NOMO-1 treated with DMSO at 0.1 percent for 48 hours (cell line): ENCODE data around the gene CD82.
"Not testable (repeated sequence)": the region's sequence is repeated elsewhere in the genome, so short reads cannot be mapped to it uniquely, and the experiment has no call there.

Experiments
- DNase-seq: peaks from one replicate; lab custom pipeline; 2025; ENCODE audit not compliant: unreplicated experiment; lab: John Stamatoyannopoulos, UW

The CD82 gene

DNA sequence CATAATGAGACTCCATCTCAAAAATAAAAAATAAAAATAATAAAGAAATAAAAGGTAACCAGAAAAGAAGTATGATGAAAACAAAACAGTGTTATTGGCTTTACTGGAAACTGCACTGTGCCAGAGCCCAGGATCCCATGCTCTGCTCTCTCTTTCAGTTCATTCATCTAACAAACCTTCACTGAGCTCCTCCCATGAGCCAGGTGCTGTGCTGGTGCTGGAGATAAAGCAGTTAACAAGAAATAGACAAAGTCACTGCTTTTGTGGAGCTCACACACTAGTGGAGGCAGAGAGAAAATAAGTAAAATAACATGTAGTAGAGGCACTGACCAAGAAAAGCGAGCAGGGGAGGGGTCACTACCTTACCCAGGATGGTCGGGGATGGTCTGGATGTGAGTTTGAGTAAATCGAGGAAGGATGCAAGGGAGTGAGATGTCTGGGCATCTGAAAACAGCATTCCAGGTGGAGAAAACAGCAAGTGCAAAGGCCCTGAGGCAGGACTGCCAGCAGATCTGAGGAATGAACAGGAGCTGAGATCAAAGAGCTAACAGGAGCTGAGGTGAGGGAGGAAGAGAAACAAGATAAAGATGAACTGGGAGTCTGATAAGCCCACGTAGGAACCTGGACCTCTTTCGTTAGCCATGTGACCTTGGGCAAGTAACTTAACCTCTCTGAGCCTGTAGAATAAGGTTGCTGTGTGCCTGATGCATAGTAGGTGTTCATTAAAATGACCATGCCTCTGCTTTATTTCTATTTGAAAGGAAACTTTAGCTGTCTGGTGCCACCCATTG is 31.3 kb upstream of the CD82 start:
- no peak for DNase-seq

DNA sequence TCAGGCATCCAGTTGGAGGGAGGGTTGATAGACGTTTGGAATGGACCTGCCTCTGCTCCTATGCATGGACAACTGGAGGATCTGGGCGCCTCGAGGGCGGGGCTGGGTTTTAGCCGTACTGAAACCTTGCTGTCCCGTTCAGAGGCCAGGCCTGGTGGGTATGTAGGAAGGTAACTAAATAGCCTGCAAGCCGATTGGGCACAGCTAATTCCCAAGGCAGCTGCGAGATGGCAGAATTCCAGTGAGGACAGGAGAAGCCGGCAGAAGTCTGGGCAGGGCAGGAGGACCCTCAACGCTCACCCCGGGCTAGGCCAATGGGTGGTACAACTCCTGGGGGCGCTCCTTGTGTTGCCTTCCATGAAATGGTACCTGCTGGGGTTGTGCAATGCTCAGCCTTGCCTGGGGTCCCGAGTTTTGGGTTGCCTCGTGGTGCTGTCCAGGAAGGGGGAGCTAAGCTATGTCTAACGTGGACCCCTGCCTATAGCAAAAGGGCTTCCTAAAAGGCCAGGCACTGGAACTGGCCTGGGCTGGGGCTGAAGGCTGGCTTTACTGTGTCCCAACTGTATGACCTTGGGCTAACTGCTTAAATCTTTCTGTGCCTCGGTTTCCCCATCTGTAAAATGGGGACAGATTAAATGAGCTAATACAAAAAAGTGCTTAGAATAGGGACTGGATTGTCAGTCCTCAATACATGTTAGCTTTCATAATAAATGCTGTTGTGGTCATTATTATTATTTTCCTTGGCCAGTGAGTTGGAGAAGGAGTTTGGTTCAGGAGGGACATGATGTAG is 30.1 kb upstream of the CD82 start:
- no peak for DNase-seq

DNA sequence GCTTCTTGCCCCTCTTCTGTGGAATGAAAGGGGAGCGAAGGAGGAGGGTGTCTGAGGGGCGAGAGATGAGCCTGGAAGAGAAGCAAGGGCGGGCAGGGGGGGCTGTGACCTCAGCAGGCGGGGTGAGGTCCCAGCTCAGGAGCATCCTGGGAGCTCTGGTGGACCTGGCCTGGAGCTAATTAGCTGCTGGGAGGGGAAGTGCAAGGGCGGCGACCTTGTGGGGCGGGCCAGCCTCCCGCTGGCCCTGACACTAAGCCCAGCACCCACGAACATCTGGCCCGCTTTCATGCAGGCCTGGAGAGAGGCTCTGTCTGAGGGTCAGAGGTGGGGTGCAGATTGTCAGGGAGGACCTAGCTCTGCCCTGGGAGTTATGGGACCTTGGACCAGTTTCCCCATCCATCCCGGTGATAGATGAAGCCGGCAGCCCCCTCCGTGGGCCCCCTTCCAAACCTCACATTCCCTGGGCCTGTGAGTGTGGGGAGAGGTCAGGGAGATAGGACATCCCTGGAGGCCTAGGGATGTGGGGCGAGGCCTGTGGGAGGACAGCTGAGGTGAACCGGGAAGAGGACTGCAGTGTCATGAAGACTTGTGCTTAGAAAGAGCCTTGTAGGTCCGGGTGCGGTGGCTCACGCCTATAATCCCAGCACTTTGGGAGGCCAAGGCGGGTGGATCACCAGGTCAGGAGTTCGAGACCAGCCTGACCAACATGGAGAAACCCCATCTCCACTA is 28.5 kb upstream of the CD82 start:
- no peak for DNase-seq

DNA sequence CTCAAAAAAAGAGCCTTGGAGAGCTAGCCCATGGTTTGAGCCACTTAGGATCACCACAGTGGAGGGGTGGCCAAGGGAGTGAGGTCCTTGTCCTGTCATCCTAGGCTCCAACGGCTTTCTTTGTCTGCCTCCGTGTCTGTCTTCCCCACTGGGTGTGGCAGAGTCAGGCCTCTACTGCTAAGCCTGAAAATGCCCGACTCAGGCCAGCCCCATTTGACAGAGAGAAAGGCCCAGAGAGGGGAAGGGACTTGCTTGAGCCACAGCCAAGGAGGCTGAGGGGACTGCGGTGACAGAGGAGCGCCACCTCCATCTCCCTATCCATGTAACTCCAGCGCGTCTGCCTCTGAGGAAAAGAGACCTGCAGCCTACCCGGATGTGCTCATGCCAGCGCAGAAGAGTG is 27.8 kb upstream of the CD82 start:
- no peak for DNase-seq

DNA sequence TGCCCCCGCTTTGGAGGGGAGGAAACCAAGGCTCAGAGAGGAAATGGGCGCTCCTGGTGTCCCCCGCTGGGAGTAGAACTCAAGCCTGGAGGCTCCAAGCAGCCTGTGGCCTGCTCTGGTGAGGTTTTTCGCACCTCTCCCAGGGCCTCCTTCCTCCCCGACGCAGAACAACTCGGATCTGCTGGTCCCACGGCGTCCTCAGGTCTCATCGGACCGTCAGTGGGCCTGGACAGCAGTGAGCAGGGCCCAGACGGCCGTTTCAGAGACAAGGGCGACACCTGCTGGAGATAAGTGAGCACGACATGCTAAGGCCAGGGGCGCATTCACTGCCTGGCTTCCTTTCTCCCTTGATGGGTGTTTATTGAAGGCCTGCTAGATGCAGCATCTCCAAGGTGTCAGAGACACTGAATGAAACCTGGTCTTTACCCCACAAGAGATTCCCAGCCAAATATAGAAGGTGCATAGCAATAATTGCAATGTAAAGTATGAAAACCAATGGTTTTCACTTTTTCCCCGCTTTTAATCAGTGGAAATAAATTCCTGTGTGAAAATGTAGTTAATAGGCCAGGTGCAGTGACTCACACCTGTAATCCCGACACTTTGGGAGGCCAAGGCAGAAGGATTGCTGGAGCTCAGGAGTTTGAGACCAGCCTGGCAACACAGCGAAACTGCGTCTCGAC is 26.9 kb upstream of the CD82 start:
- peak; percentile 52 for DNase-seq

DNA sequence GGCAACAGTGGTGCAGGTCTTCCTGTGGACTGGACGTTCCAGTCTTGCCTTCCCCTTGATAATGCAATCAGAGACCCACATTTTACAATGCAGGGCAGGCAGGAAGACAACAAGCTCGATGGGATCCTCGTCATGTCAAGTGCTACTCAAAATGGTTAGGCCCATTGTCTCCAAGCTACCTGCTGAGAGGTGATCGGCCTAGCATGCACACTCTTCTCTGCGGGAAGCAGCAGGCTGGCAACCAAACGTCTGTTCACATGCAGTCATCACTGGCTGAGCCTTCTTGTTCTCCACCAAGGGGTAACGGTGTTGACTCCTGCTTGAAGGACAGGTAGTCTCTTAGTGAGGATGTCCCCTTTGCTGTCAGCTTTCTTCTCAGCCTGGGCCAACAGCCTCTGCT is 25.5 kb upstream of the CD82 start:
- no peak for DNase-seq

DNA sequence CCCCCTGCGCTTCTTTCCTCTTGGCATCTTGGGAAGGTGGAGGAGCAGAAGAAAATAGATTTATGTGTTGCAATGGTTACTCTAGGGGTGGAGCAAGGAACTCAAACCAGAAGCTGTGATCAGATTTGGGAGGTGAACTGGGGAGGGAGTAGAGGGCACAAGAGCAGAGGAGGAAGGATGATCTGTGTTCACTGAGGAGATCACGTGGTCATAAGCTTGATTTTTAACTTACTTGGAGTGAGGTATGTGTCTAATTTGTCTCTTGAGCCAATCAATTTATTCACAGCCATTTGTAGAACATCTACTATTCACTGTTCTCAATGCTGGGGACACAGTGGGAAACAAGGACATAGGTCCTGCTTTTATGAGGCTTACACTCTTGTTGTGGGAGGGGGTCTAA is 24.8 kb upstream of the CD82 start:
- no peak for DNase-seq

DNA sequence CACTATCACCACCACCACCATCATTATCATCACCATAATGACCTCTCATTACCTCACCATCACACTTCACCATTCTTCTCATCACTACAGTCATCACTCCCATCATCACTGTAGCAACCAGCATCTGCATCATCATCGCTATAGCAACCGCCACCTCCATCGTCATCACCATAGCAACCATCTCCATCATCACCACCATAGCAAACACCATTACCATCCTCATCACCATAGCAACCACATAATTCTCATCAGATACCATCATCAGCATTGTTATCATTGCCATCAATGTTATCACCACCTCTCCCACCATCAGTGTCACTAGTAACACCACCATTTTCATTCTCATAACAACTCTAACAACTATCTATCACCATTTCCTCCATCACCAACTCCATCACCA is 23.1 kb upstream of the CD82 start:
- DNase-seq: no peak

DNA sequence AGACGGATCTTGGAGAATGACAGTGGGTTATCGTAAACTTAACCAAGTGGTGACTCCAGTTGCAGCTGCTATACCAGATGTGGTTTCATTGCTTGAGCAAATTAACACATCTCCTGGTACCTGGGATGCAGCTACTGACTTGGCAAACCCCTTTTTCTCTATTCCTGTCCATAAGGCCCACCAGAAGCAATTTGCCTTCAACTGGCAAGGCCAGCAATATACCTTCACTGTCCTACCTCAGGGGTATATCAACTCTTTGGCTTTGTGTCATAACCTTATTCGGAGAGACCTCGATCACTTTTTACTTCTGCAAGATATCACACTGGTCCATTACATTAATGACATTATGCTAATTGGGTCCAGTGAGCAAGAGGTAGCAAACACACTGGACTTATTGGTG is 18.5 kb upstream of the CD82 start:
- DNase-seq: not testable (repeated sequence)

DNA sequence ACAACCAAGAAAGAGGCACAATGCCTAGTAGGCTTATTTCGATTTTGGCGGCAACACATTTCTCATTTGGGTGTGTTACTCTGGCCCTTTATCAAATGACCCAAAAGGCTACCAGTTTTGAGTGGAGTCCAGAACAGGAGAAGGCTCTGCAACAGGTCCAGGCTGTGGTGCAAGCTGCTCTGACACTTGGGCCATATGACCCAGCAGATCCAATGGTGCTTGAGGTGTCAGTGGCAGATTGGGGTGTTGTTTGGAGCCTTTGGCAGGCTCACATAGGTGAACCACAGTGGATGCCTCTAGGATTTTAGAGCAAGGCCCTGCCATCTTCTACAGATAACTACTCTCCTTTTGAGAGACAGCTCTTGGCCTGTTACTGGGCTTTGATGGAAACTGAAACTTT is 17.9 kb upstream of the CD82 start:
- not testable (repeated sequence) for DNase-seq

DNA sequence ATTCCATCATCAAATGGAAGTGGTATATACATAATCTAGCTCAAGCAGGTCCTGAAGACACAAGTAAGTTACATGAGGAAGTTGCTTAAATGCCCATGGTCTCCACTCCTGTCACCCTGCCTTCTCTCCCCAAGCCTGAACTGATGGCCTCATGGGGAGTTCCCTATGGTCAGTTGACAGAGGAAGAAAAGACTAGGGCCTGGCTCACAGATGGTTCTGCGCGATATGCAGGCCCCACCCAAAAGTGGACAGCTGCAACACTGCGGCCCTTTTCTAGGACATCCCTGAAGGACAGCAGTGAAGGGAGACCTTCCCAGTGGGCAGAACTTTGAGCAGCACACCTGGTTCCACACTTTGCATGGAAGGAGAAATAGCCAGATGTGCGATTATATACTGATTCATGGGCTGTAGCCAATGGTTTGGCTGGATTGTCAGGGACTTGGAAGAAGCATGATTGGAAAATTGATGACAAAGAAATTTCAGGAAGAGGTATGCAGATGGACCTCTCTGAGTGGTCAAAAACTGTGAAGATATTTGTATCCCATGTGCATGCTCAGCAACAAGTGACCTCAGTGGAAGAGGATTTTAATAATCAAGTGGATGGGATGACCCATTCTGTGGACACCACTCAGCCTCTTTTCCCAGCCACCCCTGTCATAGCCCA is 17.3 kb upstream of the CD82 start:
- DNase-seq: no peak

DNA sequence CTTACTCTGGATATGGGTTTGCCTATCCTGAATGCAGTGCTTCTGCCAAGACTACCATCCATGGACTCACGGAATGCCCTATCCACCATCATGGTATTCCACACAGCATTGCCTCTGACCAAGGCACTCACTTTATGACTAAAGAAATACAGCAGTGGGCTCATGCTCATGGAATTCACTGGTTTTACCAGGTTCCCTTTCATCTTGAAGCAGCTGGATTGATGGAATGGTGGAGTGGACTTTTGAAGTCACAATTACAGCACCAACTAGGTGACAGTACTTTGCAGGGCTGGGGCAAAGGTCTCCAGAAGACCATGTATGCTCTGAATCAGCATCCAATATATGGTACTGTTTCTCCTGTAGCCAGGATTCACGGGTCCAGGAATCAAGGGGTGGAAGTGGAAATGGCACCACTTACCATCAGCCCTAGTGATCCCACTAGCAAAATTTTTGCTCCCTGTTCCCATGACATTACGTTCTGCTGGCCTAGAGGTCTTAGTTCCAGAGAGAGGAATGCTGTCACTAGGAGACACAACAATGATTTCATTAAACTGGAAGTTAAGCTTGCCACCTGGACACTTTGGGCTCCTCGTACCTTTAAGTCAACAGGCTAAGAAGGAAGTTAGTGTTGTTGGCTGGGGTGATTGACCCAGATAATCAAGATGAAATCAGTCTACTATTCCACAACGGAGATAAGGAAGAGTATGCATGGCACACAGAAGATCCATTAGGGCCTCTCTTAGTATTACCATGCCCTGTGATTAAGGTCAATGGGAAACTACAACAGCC is 16.3 kb upstream of the CD82 start:
- DNase-seq: not testable (repeated sequence)

DNA sequence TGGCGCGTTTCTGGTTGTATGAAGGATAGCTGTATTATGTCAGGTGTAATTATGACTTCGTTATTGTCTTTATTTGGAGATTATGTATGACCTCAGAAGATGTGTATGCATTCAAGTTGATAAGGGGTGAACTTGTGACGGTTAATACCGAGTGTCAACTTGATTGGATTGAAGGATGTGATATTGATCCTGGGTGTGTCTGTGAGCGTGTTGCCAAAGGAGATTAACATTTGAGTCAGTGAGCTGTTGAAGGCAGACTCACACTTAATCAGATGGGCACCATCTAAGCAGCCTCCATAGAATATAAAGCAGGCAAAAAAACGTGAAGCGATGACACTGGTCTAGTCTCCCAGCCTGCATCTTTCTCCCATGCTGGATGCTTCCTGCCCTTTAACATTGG is 15.3 kb upstream of the CD82 start:
- DNase-seq: no peak

DNA sequence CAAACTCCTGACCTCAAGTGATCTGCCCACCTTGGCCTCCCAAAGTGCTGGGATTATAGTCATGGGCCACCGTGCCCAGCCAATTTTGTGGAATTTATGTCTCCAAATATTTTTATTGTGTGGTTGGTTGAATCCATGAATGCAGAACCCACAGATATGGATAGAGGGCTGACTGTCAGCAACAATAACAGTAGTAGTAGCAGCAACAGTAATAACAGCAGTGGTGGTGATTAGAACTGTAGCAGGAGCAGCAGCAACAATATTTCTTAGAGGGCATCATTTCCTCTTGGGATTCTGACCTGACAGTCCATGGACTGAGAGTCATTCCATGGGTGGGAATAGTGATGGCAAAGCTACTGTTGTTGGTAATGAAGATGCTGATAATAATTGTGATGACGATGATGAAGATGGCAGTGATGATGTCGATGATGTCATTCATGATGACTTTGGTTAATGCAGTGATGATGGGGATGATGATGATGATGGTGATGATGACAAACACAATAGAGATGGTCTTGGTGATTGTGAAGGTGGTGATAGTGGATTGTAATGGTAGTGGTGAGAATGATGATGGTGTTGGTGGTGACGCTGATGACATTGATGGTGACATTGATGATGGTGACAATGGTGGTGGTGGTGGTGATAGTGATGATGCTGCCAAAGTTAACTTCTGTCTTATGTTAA is 13.9 kb upstream of the CD82 start:
- no peak for DNase-seq

DNA sequence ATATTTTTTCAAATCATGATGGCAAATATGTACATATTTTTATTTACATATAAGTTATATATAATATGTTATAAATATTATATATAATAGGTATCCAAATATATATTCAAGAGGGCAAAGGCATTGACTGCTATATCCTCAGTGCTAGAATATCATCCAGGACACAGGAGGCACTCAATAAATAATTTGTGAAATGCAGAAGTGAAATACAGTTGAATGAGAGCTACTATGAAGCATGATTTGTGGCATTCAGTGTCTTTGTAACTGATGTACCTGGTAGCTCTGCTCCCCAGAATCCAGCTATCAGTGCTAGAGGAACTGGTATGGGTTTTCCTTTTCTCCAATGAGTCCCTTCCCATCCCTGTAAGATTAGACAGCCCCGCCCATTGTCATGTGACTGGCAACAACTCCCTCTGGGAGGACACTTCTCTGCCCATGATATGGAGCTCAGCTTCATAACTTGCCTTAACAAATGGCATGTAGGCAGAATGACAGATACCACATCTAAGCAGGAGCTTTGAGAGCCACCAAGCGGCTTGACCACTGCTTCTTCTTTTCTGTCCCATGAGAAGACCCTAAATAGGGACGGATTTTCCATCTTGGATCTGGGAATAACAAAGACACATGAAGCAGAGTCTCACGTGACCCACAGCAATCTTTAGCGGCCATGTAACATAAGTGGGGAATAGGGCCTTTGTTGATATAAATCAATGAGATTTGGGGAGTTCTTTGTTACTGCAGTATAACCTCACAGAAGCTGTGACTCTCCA is 10.2 kb upstream of the CD82 start:
- DNase-seq: no peak

DNA sequence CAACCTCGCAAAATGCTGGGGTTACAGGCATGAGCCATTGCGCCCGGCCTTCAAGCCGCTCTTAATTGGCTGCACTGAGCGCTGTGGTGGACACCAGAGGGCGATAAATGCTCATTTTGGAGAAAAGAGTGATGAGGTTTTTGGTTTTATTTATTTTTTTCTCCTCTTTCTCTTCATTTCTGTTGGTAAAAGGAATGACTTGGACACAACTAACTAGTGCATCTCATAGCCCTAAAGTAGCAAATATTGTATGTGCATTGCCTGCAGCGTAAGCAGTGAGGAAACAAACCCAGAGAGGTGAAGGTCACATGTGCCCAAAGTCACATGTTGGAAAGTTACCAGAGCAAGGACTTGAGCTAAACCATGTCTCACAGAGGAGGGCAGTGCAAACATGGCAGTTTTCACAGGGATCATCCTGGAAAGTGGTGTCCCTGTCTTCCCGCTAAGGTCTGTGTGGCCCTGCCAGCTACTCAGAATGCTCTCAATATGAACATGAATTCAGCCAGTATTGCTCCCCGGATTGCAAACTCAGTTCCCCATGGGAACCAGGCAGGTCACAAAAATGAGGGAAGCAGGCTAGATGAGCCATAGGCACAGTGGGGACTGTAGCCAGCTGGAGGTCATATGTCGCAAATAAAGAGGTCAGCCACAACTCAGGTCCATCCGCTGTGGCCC is 8.6 kb upstream of the CD82 start:
- DNase-seq: peak; percentile 37

DNA sequence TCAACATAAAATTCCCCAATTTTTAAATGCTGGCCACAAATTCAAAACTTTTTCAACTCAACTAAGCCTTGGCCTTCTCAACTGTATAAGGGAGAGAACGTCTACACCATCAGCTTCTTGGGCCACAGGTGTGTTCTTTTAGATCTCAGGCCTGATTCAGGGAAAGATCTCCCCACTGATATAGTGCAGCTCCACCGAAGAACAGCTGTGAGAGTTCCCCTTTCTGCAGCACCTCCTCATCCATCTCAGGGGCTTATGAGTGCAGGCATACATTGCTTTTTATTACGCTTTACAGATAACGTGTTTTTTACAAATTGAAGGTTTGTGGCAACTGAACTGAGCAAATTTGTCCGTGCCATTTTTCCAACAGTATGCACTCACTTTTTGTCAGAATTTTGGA is 8.0 kb upstream of the CD82 start:
- DNase-seq: no peak
